HCT116 (cell line): ENCODE results near the gene SEMA4D. TPM values are rescaled to one million over a fixed set of nuclear protein-coding genes. Genes with fewer than 3 reads are reported as not detected.

Experiments used
- ATAC-seq: fragments of 200-7000 bp; cut with Tn5 transposase; 2 replicates; pipeline ENCODE4 v1.9.1; 2020; ENCODE audit warnings: mild to moderate bottlenecking, moderate library complexity
- BruUV-seq: library from RNA; stranded (reverse); fragments of 400-500 nt; replicated peaks from 2 replicates; lab custom pipeline; 2021; lab: Mats Ljungman, UMichigan
- CTCF ChIA-PET: fragments of 300-600 bp; sonication (Branson Sonifier 250); formaldehyde crosslinking; loops from one replicate; lab custom pipeline; 2021; ENCODE audit warnings: antibody characterized with exemption; lab: Charles Lee
- POLR2A ChIA-PET: fragments of 300-600, 350-600 bp; sonication (Branson Sonifier 250); formaldehyde crosslinking; loops from one replicate; lab custom pipeline; 2021; ENCODE audit warnings: antibody characterized with exemption; lab: Charles Lee
- RAD21 ChIA-PET, 2 experiments: fragments of 300-600 bp; sonication (Branson Sonifier 250); formaldehyde crosslinking; loops; one replicate each; lab custom pipeline; 2023; ENCODE audit warnings: low total read pairs in 2 of 2; ENCODE audit not compliant: uncharacterized antibody in 2 of 2, unreplicated experiment in 2 of 2, low non-redundant PET in 1 of 2; lab: Charles Lee
- DNase-seq: peaks from one replicate; pipeline ENCODE4 v3.0.0-alpha.2; 2010; ENCODE audit warnings: low read depth, low spot score
- H2AFZ ChIP-seq: fragments of 200-600 bp; shearing (Covaris generic), sonication (generic); 2 replicates; pipeline ENCODE4 v1.6.1; 2017; ENCODE audit warnings: low read depth, mixed run types, mixed read lengths, antibody characterized with exemption, low read length; ENCODE audit not compliant: poor library complexity, severe bottlenecking
- H3K27ac ChIP-seq: 2 replicates; pipeline ENCODE4 v1.5.1; 2012; ENCODE audit warnings: low read depth, low read length
- H3K27me3 ChIP-seq: fragments of 200-600 bp; sonication (generic); 2 replicates; pipeline ENCODE4 v1.6.1; 2016; ENCODE audit warnings: mixed run types, low read length, mixed read lengths; ENCODE audit not compliant: insufficient read depth
- H3K36me3 ChIP-seq, 2 experiments: fragments of 200-500 bp in 1 of 2; fragments of 200-600 bp in 1 of 2; sonication (Bioruptor generic) in 1 of 2; sonication (generic) in 1 of 2; 2 replicates each; pipeline versions ENCODE4 v1.5.1 to v1.6.1; 2014 to 2016; ENCODE audit warnings: low read length in 2 of 2, inconsistent platforms in 1 of 2, mixed read lengths in 1 of 2, mixed run types in 1 of 2; ENCODE audit not compliant: insufficient read depth in 2 of 2, control insufficient read depth in 1 of 2
- H3K4me1 ChIP-seq, 2 experiments: fragments of 200-600 bp in 1 of 2; sonication (generic) in 1 of 2; 2 replicates each; pipeline versions ENCODE4 v1.5.1 to v1.6.1; 2012 to 2017; ENCODE audit warnings: low read length in 2 of 2, inconsistent platforms in 1 of 2, mild to moderate bottlenecking in 1 of 2, mixed read lengths in 1 of 2, mixed run types in 1 of 2, moderate library complexity in 1 of 2; ENCODE audit not compliant: insufficient read depth in 2 of 2, control insufficient read depth in 1 of 2
- H3K4me2 ChIP-seq: fragments of 200-600 bp; sonication (generic); 2 replicates; pipeline ENCODE4 v1.6.1; 2017; ENCODE audit warnings: mixed run types, low read length, mixed read lengths
- H3K4me3 ChIP-seq, 2 experiments: fragments of 200-600 bp in 1 of 2; sonication (generic) in 1 of 2; replicated peaks in 1 of 2; 2 replicates each; pipeline ENCODE4 v1.5.1; 2011 to 2016; ENCODE audit warnings: low read length in 2 of 2, control low read depth in 1 of 2, low read depth in 1 of 2, mild to moderate bottlenecking in 1 of 2, mixed read lengths in 1 of 2, mixed run types in 1 of 2
- H3K79me2 ChIP-seq: fragments of 200-600 bp; sonication (generic); 2 replicates; pipeline ENCODE4 v1.6.1; 2017; ENCODE audit warnings: mild to moderate bottlenecking, mixed run types, low read length, moderate library complexity, mixed read lengths; ENCODE audit not compliant: insufficient read depth
- H3K9ac ChIP-seq: fragments of 200-600 bp; sonication (generic); 2 replicates; pipeline ENCODE4 v1.6.1; 2016; ENCODE audit warnings: low read length, mixed read lengths
- H3K9me2 ChIP-seq: fragments of 200-600 bp; sonication (generic), shearing (Covaris generic); 2 replicates; pipeline ENCODE4 v1.6.1; 2017; ENCODE audit warnings: mixed run types, mild to moderate bottlenecking, moderate library complexity; ENCODE audit not compliant: insufficient read depth
- H3K9me3 ChIP-seq, 2 experiments: fragments of 200-500 bp in 1 of 2; fragments of 200-600 bp in 1 of 2; sonication (Bioruptor generic) in 1 of 2; sonication (generic) in 1 of 2; 2 replicates each; pipeline ENCODE4 v1.6.1; 2014 to 2017; ENCODE audit warnings: low read length in 2 of 2, mixed read lengths in 2 of 2, inconsistent platforms in 1 of 2, low read depth in 1 of 2, mild to moderate bottlenecking in 1 of 2, mixed run types in 1 of 2, moderate library complexity in 1 of 2; ENCODE audit not compliant: control insufficient read depth in 1 of 2, insufficient read depth in 1 of 2
- H4K20me1 ChIP-seq: fragments of 200-600 bp; sonication (generic), shearing (Covaris generic); 2 replicates; pipeline ENCODE4 v1.6.1; 2017; ENCODE audit warnings: mixed run types, mild to moderate bottlenecking, moderate library complexity; ENCODE audit not compliant: insufficient read depth
- ATF3 ChIP-seq: IDR thresholded peaks from 2 replicates; pipeline ENCODE4 v1.6.1; 2012
- ELF1 ChIP-seq: IDR thresholded peaks from 2 replicates; pipeline ENCODE4 v1.6.1; 2012; ENCODE audit warnings: low read depth, borderline replicate concordance
- EZH2 ChIP-seq: fragments of 200-600 bp; sonication (generic); IDR thresholded peaks from 2 replicates; pipeline ENCODE4 v1.6.1; 2017; ENCODE audit warnings: antibody characterized with exemption, mixed run types
- EZH2phosphoT487 ChIP-seq: fragments of 200-600 bp; IDR thresholded peaks from 2 replicates; pipeline ENCODE4 v1.6.1; 2018; ENCODE audit warnings: antibody characterized with exemption, borderline replicate concordance
- MAX ChIP-seq: IDR thresholded peaks from 2 replicates; pipeline ENCODE4 v1.6.1; 2012
- POLR2A ChIP-seq: IDR thresholded peaks from 2 replicates; pipeline ENCODE4 v1.7.0; 2011; ENCODE audit warnings: borderline replicate concordance; ENCODE audit not compliant: insufficient read depth, insufficient read length; ENCODE audit errors: extremely low read depth
- RAD21 ChIP-seq: IDR thresholded peaks from 2 replicates; pipeline ENCODE4 v1.6.1; 2012; ENCODE audit warnings: low read depth, mild to moderate bottlenecking
- SIN3A ChIP-seq: IDR thresholded peaks from 2 replicates; pipeline ENCODE4 v1.6.1; 2012; ENCODE audit warnings: low read depth
- SRF ChIP-seq: IDR thresholded peaks from 2 replicates; pipeline ENCODE4 v1.6.1; 2012; ENCODE audit warnings: low read depth
- ZBTB33 ChIP-seq: IDR thresholded peaks from 2 replicates; pipeline ENCODE4 v1.6.1; 2011; ENCODE audit warnings: mild to moderate bottlenecking, low read length, moderate library complexity; ENCODE audit not compliant: insufficient replicate concordance; ENCODE audit errors: extremely low read depth
- ZNF274 ChIP-seq: fragments of 200-500 bp; sonication (Bioruptor generic); IDR thresholded peaks from 2 replicates; pipeline ENCODE4 v1.6.1; 2014; ENCODE audit warnings: mild to moderate bottlenecking, low read depth, low read length, inconsistent platforms
- intact Hi-C: fragments of 100-400 bp; cut with micrococcal nuclease; formaldehyde crosslinking; loops from 2 replicates; pipeline ENCODE4 v1.10.0; 2022
- total RNA-seq: library from RNA; stranded (reverse); gene quantifications from one replicate; pipeline ENCODE4 v1.2.1, GENCODE V29; 2021; ENCODE audit not compliant: unreplicated experiment

Gene SEMA4D
- total RNA-seq, 1 experiment from 2014 or later, result 32.0 TPM

DNA sequence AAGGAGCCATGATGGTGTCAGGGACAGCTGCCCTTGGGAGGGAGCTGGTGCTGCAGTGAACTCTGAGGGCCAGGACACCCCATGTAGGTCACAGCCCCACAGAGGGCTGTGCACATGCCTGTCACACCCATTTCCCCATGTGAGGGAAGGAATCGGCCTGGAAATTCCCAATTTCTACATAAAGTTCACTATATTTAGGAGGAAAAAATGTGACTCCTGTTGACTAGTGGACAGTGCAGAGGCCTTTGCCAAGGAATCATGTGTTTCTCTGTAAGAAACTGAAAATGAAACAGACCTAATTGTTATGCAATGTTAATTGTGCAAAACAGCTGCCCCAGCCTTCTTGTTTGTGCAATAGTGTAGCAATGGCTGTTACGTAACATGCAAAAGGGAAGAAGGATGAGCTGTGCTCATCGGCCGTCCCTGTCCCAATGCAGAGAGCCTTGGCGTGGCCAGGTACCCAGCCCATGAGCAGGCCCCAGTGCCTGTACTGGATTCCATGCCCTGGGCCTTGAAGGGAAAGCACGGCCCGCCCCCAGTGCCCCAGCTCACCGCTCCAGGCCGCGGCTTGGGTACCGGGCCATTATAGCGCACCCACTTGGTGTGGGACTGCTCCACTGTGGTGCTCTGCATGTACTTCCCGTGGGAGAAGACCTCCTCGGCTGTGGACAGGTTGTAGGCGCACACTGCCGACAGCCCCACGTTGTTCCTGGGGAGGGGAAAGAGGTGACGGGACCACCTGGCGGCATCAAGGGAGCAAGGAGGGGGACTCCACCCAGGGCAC, 109.6 kb downstream of the SEMA4D start:
- ATAC-seq (no peak), DNase-seq (no peak)
- H3K9ac ChIP-seq, result no peak overlapping the region
- no TSS peak for BruUV-seq
- H2AFZ ChIP-seq, result no peak overlapping the region
- H3K4me3 ChIP-seq, result no peak overlapping the region
- H3K9me3 ChIP-seq, result no peaks in the 10 kb centered on the region
- TF ChIP-seq ZNF274 (no peak), EZH2 (no peak), ATF3 (no peak), POLR2A (no peak), SIN3A (no peak), MAX (no peak), ZBTB33 (no peak), SRF (no peak), EZH2phosphoT487 (no peak), ELF1 (no peak), RAD21 (no peak)
- H3K27me3 ChIP-seq, result no peaks in the 10 kb centered on the region
- CTCF ChIA-PET, result no interaction called here
- H4K20me1 ChIP-seq, result no peaks in the 10 kb centered on the region
- RAD21 ChIA-PET, result no interaction called here
- H3K4me1 ChIP-seq, result no peaks in the 10 kb centered on the region
- no peak overlapping the region for H3K4me2 ChIP-seq
- H3K27ac ChIP-seq, result no peak overlapping the region
- peaks cover 1 to 9% of the 10 kb centered on the region in 2 experiments; a peak in 3 of 4 replicates for H3K36me3 ChIP-seq
- POLR2A ChIA-PET, result no interaction called here
- H3K9me2 ChIP-seq, result no peaks in the 10 kb centered on the region
- intact Hi-C loops, result no loop called here
- no peaks in the 10 kb centered on the region for H3K79me2 ChIP-seq
